Mononuclear cell (primary cell): ENCODE measurements around the gene DGKA. TPM values are rescaled to one million over a fixed set of nuclear protein-coding genes. Genes with fewer than 3 reads are reported as not detected.
"Not testable (repeated sequence)": the region's sequence is repeated elsewhere in the genome, so short reads cannot be mapped to it uniquely, and the experiment has no call there.

Source experiments
- H3K27me3 ChIP-seq: 2 replicates; pipeline ENCODE4 v1.6.0; 2011; ENCODE audit warnings: low read length, control low read depth; ENCODE audit not compliant: insufficient read depth
- H3K4me1 ChIP-seq: 2 replicates; pipeline ENCODE4 v1.5.1; 2011; ENCODE audit warnings: mild to moderate bottlenecking, low read length, control low read depth; ENCODE audit not compliant: insufficient read depth
- H3K4me3 ChIP-seq: 2 replicates; pipeline ENCODE4 v1.5.1; 2011; ENCODE audit warnings: mild to moderate bottlenecking, low read length, moderate library complexity
- H3K9me3 ChIP-seq: 2 replicates; pipeline ENCODE4 v1.5.1; 2011; ENCODE audit warnings: low read depth, mild to moderate bottlenecking, control low read depth, low read length
- total RNA-seq: library from RNA; depleted of rRNA; stranded (reverse); fragments of >200 nt; gene quantifications from one replicate; pipeline ENCODE4 v1.2.3, GENCODE V29; 2012

Gene DGKA
- total RNA-seq, 1 donor: 329 TPM

GRCh38 chr12:55995366-55995765, 64.4 kb downstream of the DGKA start:
- Histone ChIP-seq H3K4me3 (no peak overlapping the region), H3K27me3 (no peaks in the 10 kb centered on the region), H3K4me1 (peaks cover 24% of the 10 kb centered on the region), H3K9me3 (no peaks in the 10 kb centered on the region)

- no peaks in the 10 kb centered on the region for H3K9me3 ChIP-seq
- no peaks in the 10 kb centered on the region for H3K27me3 ChIP-seq
- peaks cover 24% of the 10 kb centered on the region for H3K4me1 ChIP-seq
- H3K4me3 ChIP-seq: peak overlapping the region; percentile 41
Measured at GRCh38 chr12:55996201-55996714, 65.3 kb downstream of the DGKA start.

GRCh38 chr12:55996715-55997534, 66.0 kb downstream of the DGKA start, which contains the start of gene SUOX:
Gene SUOX, plus strand, starts transcription at chr12:55997276. Its CDS starts 4,946 bp downstream, at chr12:56002222.
- Histone ChIP-seq H3K4me1 (peaks cover 24% of the 10 kb centered on the region), H3K9me3 (no peaks in the 10 kb centered on the region), H3K27me3 (no peaks in the 10 kb centered on the region), H3K4me3 (peak within 1 kb of the TSS; percentile 41)

GRCh38 chr12:55997535-55997859, 66.5 kb downstream of the DGKA start:
- no peaks in the 10 kb centered on the region for H3K27me3 ChIP-seq
- no peaks in the 10 kb centered on the region for H3K9me3 ChIP-seq
- peak overlapping the region; percentile 41 for H3K4me3 ChIP-seq
- peaks cover 24% of the 10 kb centered on the region for H3K4me1 ChIP-seq

- H3K9me3 ChIP-seq, H3K4me3 ChIP-seq, H3K27me3 ChIP-seq: not testable (repeated sequence)
- H3K4me1 ChIP-seq: peaks cover 24% of the 10 kb centered on the region
Measured at GRCh38 chr12:55999522-55999921, 68.6 kb downstream of the DGKA start.

GRCh38 chr12:55999999-56000540, 69.1 kb downstream of the DGKA start:
- H3K4me3 ChIP-seq, H3K9me3 ChIP-seq, H3K27me3 ChIP-seq: not testable (repeated sequence)
- H3K4me1 ChIP-seq: peaks cover 24% of the 10 kb centered on the region

- Histone ChIP-seq H3K27me3 (no peaks in the 10 kb centered on the region), H3K4me1 (peaks cover 24% of the 10 kb centered on the region), H3K4me3 (no peak overlapping the region), H3K9me3 (no peaks in the 10 kb centered on the region)
Measured at GRCh38 chr12:56001487-56002100, 70.6 kb downstream of the DGKA start.

GRCh38 chr12:56003376-56003775, 72.4 kb downstream of the DGKA start:
- peaks cover 18% of the 10 kb centered on the region for H3K4me1 ChIP-seq
- H3K4me3 ChIP-seq, H3K9me3 ChIP-seq, H3K27me3 ChIP-seq: not testable (repeated sequence)

Other genes starting within 250 kb of the DGKA start
- gene ITGA7, start 223.3 kb upstream of the DGKA start, total RNA-seq: 2.0 TPM
- gene BLOC1S1, start 215.1 kb upstream of the DGKA start, total RNA-seq: 61.8 TPM
- 3.0 TPM for gene RDH5, start 210.8 kb upstream of the DGKA start, total RNA-seq
- gene CD63, start 202.2 kb upstream of the DGKA start, total RNA-seq: 184 TPM
- 1.8 TPM for gene GDF11, start 188.0 kb upstream of the DGKA start, total RNA-seq
- gene SARNP, start 113.4 kb upstream of the DGKA start, total RNA-seq: 59.7 TPM
- 6.8 TPM for gene ORMDL2, start 113.1 kb upstream of the DGKA start, total RNA-seq
- gene DNAJC14, start 101.6 kb upstream of the DGKA start, total RNA-seq: 23.5 TPM
- gene MMP19, start 88.2 kb upstream of the DGKA start, total RNA-seq: 4.2 TPM
- gene PYM1, start 3.3 kb upstream of the DGKA start, total RNA-seq: 21.2 TPM
- gene PMEL, start 34.9 kb downstream of the DGKA start, total RNA-seq: not detected
- gene CDK2, start 35.7 kb downstream of the DGKA start, total RNA-seq: 6.9 TPM
- 25.1 TPM for gene RAB5B, start 42.9 kb downstream of the DGKA start, total RNA-seq
- gene SUOX, start 66.1 kb downstream of the DGKA start, total RNA-seq: 2.4 TPM
- 1.3 TPM for gene IKZF4, start 89.9 kb downstream of the DGKA start, total RNA-seq
- 1,312 TPM for gene RPS26, start 110.8 kb downstream of the DGKA start, total RNA-seq
- gene ERBB3, start 149.0 kb downstream of the DGKA start, total RNA-seq: 1.4 TPM
- 103 TPM for gene PA2G4, start 173.4 kb downstream of the DGKA start, total RNA-seq
- 5,493 TPM for gene RPL41, start 185.5 kb downstream of the DGKA start, total RNA-seq
- 8.6 TPM for gene ZC3H10, start 187.1 kb downstream of the DGKA start, total RNA-seq
- 62.1 TPM for gene ESYT1, start 197.1 kb downstream of the DGKA start, total RNA-seq
- 2.1 TPM for gene MYL6B, start 221.4 kb downstream of the DGKA start, total RNA-seq
- 729 TPM for gene MYL6, start 227.2 kb downstream of the DGKA start, total RNA-seq